ENCODE measurements around the gene DNPEP.

DNPEP gene

DNA sequence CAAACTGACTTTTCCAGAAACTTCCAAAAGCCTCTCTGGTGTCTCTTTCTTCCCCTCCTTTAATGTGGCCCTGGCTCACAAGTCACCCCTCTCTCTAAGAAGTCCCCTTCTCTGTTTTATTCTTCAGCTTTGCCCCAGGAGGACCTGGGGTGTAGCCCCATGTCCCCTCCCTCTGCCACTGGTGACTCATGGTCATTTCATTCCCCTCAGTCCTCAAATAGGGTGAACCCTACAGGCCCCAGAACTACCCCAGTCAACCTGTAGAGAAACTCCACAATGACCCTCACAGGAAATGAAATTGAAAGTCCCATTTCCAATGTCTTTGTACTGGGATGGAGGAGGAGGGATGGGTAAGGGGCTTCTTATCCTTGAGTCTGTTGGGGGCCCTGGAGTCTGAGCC is 40.8 kb upstream of the DNPEP start:
- Histone ChIP-seq H3K27ac (ENCODE audit: insufficient read depth, low read depth, low read length, poor library complexity, severe bottlenecking) (no peak overlapping the region), H3K9me3 (ENCODE audit: control insufficient read depth, low read length) (no peaks in the 10 kb centered on the region), H3K4me3 (ENCODE audit: insufficient read depth, low read depth, low read length) (no peak overlapping the region), H3K27me3 (ENCODE audit: control insufficient read depth, insufficient read depth, low read length, poor library complexity, severe bottlenecking) (no peaks in the 10 kb centered on the region), H3K36me3 (ENCODE audit: control insufficient read depth, insufficient read depth, low read length) (no peaks in the 10 kb centered on the region), H3K4me1 (ENCODE audit: control insufficient read depth, insufficient read depth, low read length) (peaks cover 7% of the 10 kb centered on the region)

DNA sequence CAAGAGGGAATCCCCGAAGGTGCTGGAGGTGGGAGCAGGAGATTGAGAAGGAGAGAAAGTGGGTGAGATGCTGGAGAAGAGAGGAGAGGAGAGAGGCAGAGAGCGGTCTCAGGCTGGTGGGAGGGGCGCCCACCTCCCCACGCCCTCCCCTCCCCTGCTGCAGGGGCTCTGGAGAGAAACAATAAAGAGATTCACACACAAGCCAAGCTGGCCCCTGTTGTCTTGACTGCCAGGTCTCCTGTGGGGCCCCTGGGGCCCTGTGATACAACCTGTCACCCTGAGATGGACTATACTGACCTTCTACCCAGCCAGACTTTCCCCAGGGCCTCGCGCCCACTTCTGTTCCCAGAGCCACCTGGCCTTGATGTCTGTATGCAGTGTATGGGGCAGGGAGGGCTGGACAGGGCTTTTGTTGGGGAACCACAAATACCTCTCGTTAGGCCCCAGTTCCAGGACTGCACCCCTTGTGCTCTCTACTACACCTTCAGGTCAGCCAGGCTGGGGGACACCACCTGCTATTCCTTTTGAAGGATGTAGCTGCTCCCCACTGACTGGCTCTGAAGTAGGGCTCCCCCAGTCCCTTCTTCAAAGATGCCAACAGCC is 38.9 kb upstream of the DNPEP start:
- Histone ChIP-seq H3K27ac (ENCODE audit: insufficient read depth, low read depth, low read length, poor library complexity, severe bottlenecking) (no peak overlapping the region), H3K4me1 (ENCODE audit: control insufficient read depth, insufficient read depth, low read length) (peaks cover 7% of the 10 kb centered on the region), H3K36me3 (ENCODE audit: control insufficient read depth, insufficient read depth, low read length) (no peaks in the 10 kb centered on the region), H3K9me3 (ENCODE audit: control insufficient read depth, low read length) (no peaks in the 10 kb centered on the region), H3K27me3 (ENCODE audit: control insufficient read depth, insufficient read depth, low read length, poor library complexity, severe bottlenecking) (no peaks in the 10 kb centered on the region), H3K4me3 (ENCODE audit: insufficient read depth, low read depth, low read length) (no peak overlapping the region)
- 83 to 87% methylated on average over 7 of the region's 7 CpGs for WGBS, 2 experiments

DNA sequence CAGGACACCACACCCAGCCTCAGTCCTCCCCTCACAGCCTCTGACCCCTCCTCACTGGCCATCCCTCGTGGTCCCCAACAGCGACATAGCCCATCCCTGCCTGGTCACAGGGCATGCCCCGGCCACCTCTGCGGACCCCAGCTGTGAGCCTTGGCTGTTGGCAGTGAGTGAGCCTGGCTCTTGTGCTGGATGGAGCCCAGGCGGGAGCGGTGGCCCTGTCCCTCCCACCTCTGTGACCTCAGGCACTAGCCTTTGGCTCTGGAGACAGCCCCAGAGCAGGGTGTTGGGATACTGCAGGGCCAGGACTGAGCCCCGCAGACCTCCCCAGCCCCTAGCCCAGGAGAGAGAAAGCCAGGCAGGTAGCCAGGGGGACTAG is 38.3 kb upstream of the DNPEP start:
- WGBS, 2 experiments: 81 to 87% methylated on average over 7 of the region's 7 CpGs
- H3K27me3 ChIP-seq (ENCODE audit: control insufficient read depth, insufficient read depth, low read length, poor library complexity, severe bottlenecking): no peaks in the 10 kb centered on the region
- no peaks in the 10 kb centered on the region for H3K9me3 ChIP-seq (ENCODE audit: control insufficient read depth, low read length)
- no peak overlapping the region for H3K27ac ChIP-seq (ENCODE audit: insufficient read depth, low read depth, low read length, poor library complexity, severe bottlenecking)
- no peak overlapping the region for H3K4me3 ChIP-seq (ENCODE audit: insufficient read depth, low read depth, low read length)
- peaks cover 7% of the 10 kb centered on the region for H3K4me1 ChIP-seq (ENCODE audit: control insufficient read depth, insufficient read depth, low read length)
- H3K36me3 ChIP-seq (ENCODE audit: control insufficient read depth, insufficient read depth, low read length): no peaks in the 10 kb centered on the region

DNA sequence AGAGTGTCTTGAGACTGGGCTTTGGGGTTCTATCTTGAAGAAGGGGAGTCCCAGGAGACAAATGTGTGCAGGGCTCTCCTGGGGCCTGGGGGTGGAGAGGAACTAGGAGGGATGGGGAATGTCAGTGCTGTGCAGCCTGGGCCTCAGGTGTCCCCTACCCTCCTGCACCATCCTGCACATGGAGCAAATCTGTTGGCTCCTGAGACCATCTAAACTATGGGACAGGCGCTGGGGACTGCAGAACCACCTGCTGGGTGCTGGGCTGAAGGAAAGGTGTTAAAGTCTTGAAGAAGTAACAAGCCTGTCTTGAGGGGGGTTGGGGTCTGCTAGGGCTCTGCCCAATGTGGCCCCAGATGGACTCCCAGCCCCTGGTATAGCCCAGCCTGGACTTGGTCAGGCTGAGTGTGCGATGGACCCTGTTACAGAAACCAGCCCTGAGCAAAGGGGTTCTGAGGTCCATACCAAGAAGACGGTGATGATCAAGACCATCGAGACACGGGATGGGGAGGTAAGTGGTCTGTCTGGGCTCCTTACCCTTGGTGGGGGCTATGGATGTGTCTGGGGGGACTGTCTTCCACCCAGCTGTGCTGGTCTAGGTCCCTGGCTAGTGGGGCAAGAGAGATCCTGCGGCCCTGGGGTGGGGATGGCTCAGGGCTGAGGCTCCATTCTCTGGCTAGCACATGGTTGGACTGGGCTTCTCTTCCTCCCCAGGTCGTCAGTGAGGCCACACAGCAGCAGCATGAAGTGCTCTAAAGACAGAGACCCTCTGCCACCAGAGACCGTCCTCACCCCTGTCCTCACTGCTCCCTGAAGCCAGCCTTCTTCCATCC is 37.7 kb upstream of the DNPEP start:
- Histone ChIP-seq H3K4me1 (ENCODE audit: control insufficient read depth, insufficient read depth, low read length) (peaks cover 7% of the 10 kb centered on the region), H3K36me3 (ENCODE audit: control insufficient read depth, insufficient read depth, low read length) (no peaks in the 10 kb centered on the region), H3K27me3 (ENCODE audit: control insufficient read depth, insufficient read depth, low read length, poor library complexity, severe bottlenecking) (no peaks in the 10 kb centered on the region), H3K4me3 (ENCODE audit: insufficient read depth, low read depth, low read length) (no peak overlapping the region), H3K9me3 (ENCODE audit: control insufficient read depth, low read length) (no peaks in the 10 kb centered on the region), H3K27ac (ENCODE audit: insufficient read depth, low read depth, low read length, poor library complexity, severe bottlenecking) (no peak overlapping the region)
- WGBS, 2 experiments: 93 to 94% methylated on average over 8 of the region's 8 CpGs

GRCh38 chr2:219423652-219424377 is 36.1 kb upstream of the DNPEP start:
- peaks cover under 1% of the 10 kb centered on the region for H3K27me3 ChIP-seq (ENCODE audit: control insufficient read depth, insufficient read depth, low read length, poor library complexity, severe bottlenecking)
- H3K4me1 ChIP-seq (ENCODE audit: control insufficient read depth, insufficient read depth, low read length): peaks cover 11% of the 10 kb centered on the region
- H3K9me3 ChIP-seq (ENCODE audit: control insufficient read depth, low read length): no peaks in the 10 kb centered on the region
- no peaks in the 10 kb centered on the region for H3K36me3 ChIP-seq (ENCODE audit: control insufficient read depth, insufficient read depth, low read length)
- WGBS, 2 experiments: 90 to 92% methylated on average over 14 of the region's 14 CpGs
- H3K4me3 ChIP-seq (ENCODE audit: insufficient read depth, low read depth, low read length): no peak overlapping the region
- H3K27ac ChIP-seq (ENCODE audit: insufficient read depth, low read depth, low read length, poor library complexity, severe bottlenecking): no peak overlapping the region

GRCh38 chr2:219422952-219423534 is 35.3 kb upstream of the DNPEP start:
- 90 to 91% methylated on average over 8 of the region's 8 CpGs for WGBS, 2 experiments
- Histone ChIP-seq H3K27ac (ENCODE audit: insufficient read depth, low read depth, low read length, poor library complexity, severe bottlenecking) (no peak overlapping the region), H3K27me3 (ENCODE audit: control insufficient read depth, insufficient read depth, low read length, poor library complexity, severe bottlenecking) (peaks cover 3% of the 10 kb centered on the region), H3K9me3 (ENCODE audit: control insufficient read depth, low read length) (no peaks in the 10 kb centered on the region), H3K36me3 (ENCODE audit: control insufficient read depth, insufficient read depth, low read length) (no peaks in the 10 kb centered on the region), H3K4me1 (ENCODE audit: control insufficient read depth, insufficient read depth, low read length) (peaks cover 11% of the 10 kb centered on the region), H3K4me3 (ENCODE audit: insufficient read depth, low read depth, low read length) (no peak overlapping the region)

- WGBS, 2 experiments: 95% methylated on average over 17 of the region's 17 CpGs
- Histone ChIP-seq H3K36me3 (ENCODE audit: control insufficient read depth, insufficient read depth, low read length) (no peaks in the 10 kb centered on the region), H3K27ac (ENCODE audit: insufficient read depth, low read depth, low read length, poor library complexity, severe bottlenecking) (no peak overlapping the region), H3K9me3 (ENCODE audit: control insufficient read depth, low read length) (no peaks in the 10 kb centered on the region), H3K4me3 (ENCODE audit: insufficient read depth, low read depth, low read length) (no peak overlapping the region), H3K27me3 (ENCODE audit: control insufficient read depth, insufficient read depth, low read length, poor library complexity, severe bottlenecking) (peaks cover 3% of the 10 kb centered on the region), H3K4me1 (ENCODE audit: control insufficient read depth, insufficient read depth, low read length) (peaks cover 15% of the 10 kb centered on the region)
These were observed 33.6 kb upstream of the DNPEP start for GRCh38 chr2:219421323-219421722.

DNA sequence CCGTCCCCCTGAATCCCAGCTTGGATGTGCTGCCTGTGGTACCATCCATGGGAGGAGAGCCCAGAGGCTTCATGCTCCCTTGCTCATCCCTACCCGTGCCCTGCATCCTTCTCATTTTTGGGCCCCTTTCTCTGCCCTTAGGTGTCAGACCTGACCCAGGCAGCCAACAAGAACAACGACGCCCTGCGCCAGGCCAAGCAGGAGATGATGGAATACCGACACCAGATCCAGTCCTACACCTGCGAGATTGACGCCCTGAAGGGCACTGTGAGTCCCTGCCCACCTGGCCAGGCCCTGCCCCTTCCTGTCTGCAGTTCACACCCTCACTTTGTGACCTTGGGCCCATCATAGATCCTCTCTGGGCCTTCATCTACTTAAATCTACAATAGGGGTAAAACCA is 33.0 kb upstream of the DNPEP start:
- H3K27ac ChIP-seq (ENCODE audit: insufficient read depth, low read depth, low read length, poor library complexity, severe bottlenecking): no peak overlapping the region
- H3K4me3 ChIP-seq (ENCODE audit: insufficient read depth, low read depth, low read length): no peak overlapping the region
- no peaks in the 10 kb centered on the region for H3K36me3 ChIP-seq (ENCODE audit: control insufficient read depth, insufficient read depth, low read length)
- H3K4me1 ChIP-seq (ENCODE audit: control insufficient read depth, insufficient read depth, low read length): peaks cover 10% of the 10 kb centered on the region
- no peaks in the 10 kb centered on the region for H3K9me3 ChIP-seq (ENCODE audit: control insufficient read depth, low read length)
- peaks cover 3% of the 10 kb centered on the region for H3K27me3 ChIP-seq (ENCODE audit: control insufficient read depth, insufficient read depth, low read length, poor library complexity, severe bottlenecking)
- WGBS, 2 experiments: 93% methylated on average over 8 of the region's 8 CpGs

GRCh38 chr2:219419331-219420197 is 31.9 kb upstream of the DNPEP start:
- Histone ChIP-seq H3K27me3 (ENCODE audit: control insufficient read depth, insufficient read depth, low read length, poor library complexity, severe bottlenecking) (peaks cover 3% of the 10 kb centered on the region), H3K9me3 (ENCODE audit: control insufficient read depth, low read length) (no peaks in the 10 kb centered on the region), H3K36me3 (ENCODE audit: control insufficient read depth, insufficient read depth, low read length) (no peaks in the 10 kb centered on the region), H3K4me3 (ENCODE audit: insufficient read depth, low read depth, low read length) (no peak overlapping the region), H3K27ac (ENCODE audit: insufficient read depth, low read depth, low read length, poor library complexity, severe bottlenecking) (no peak overlapping the region), H3K4me1 (ENCODE audit: control insufficient read depth, insufficient read depth, low read length) (peaks cover 10% of the 10 kb centered on the region)
- WGBS, 2 experiments: 72 to 80% methylated on average over 8 to 9 of the region's 9 CpGs

Measured in ectodermal cell (in vitro differentiated cells).